NCI-H1694 treated with DMSO at 0.1 percent for 48 hours (cell line): ENCODE data around the gene STAC2.

Experiments used
- DNase-seq: peaks from one replicate; lab custom pipeline; 2025; lab: John Stamatoyannopoulos, UW

Gene STAC2

GRCh38 chr17:39161962-39162361 is 63.8 kb downstream of the STAC2 start:
- no peak for DNase-seq
